ENCODE data around the gene LGALS4.

DNA sequence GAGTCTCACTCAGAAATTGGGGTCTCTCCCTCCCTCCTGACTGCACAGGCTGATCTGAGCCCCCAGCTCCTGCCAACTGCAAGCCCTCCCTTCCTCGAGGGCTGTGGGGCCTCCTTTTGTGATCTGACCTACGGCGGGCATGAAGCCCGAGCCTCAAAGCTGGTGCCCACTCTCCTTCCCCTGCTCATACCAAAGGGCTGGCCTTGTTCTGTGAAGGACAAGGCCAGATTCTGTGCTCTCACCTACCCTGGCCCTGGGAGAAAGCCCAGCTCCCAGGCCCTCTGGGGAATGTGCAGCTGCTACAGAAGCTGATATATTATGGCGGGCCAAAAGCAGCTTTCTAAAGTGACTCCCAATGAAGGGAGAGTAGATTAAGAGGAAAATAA is 27.8 kb upstream of the LGALS4 start:
- TF ChIP-seq CTCF (IDR thresholded peaks at IDR 0.05; ENCODE audit: low read length), result no peak
- TF ChIP-seq EZH2 (IDR thresholded peaks at IDR 0.05; ENCODE audit: borderline replicate concordance, low read length), result no peak
